IMR-90 (cell line): ENCODE measurements around the gene PHACTR3. TPM values are rescaled to one million over a fixed set of nuclear protein-coding genes. Genes with fewer than 3 reads are reported as not detected.

ENCODE experiments used
- ATAC-seq: fragments of 200-7000 bp; cut with Tn5 transposase; 2 replicates; pipeline ENCODE4 v1.9.1; 2020; ENCODE audit warnings: low read depth, mild to moderate bottlenecking, moderate library complexity
- BruUV-seq: library from RNA; stranded (reverse); fragments of 400-500 nt; replicated peaks from 2 replicates; lab custom pipeline; 2021; lab: Mats Ljungman, UMichigan
- CTCF ChIA-PET: fragments of 300-600 bp; formaldehyde crosslinking; extraction: SDS; loops from one replicate; lab custom pipeline; 2021; ENCODE audit warnings: antibody characterized with exemption; lab: Yijun Ruan, JAX
- POLR2A ChIA-PET: fragments of 300-600 bp; sonication (Branson Sonifier 250); formaldehyde crosslinking; loops from one replicate; lab custom pipeline; 2022; ENCODE audit warnings: antibody characterized with exemption; ENCODE audit not compliant: unreplicated experiment; lab: Charles Lee
- DNase-seq: peaks from one replicate; pipeline ENCODE4 v3.0.0; 2013
- H2AFZ ChIP-seq: replicated peaks from 2 replicates; pipeline ENCODE3; 2013; ENCODE audit warnings: low read length, mild to moderate bottlenecking; ENCODE audit not compliant: poor library complexity
- H2AK5ac ChIP-seq: 2 replicates; pipeline ENCODE4 v1.6.1; 2013; ENCODE audit warnings: low read depth, low read length, inconsistent platforms
- H2AK9ac ChIP-seq: replicated peaks from 2 replicates; pipeline ENCODE3; 2013; ENCODE audit warnings: mild to moderate bottlenecking, low read depth, low read length, moderate library complexity; ENCODE audit not compliant: poor library complexity
- H2BK120ac ChIP-seq: 2 replicates; pipeline ENCODE4 v1.6.1; 2013; ENCODE audit warnings: low read depth, low read length, inconsistent platforms
- H2BK15ac ChIP-seq: 3 replicates; pipeline ENCODE4 v1.6.1; 2013; ENCODE audit warnings: low read depth, low read length, inconsistent platforms
- H2BK20ac ChIP-seq: 2 replicates; pipeline ENCODE4 v1.6.1; 2013; ENCODE audit warnings: low read depth, mild to moderate bottlenecking, inconsistent platforms, low read length, moderate library complexity
- H2BK5ac ChIP-seq: 2 replicates; pipeline ENCODE4 v1.6.1; 2013; ENCODE audit warnings: mild to moderate bottlenecking, low read depth, low read length, inconsistent platforms; ENCODE audit not compliant: poor library complexity, severe bottlenecking
- H3K14ac ChIP-seq: replicated peaks from 2 replicates; pipeline ENCODE4 v1.6.1; 2013; ENCODE audit warnings: low read depth, low read length, inconsistent platforms
- H3K18ac ChIP-seq: 2 replicates; pipeline ENCODE4 v1.6.1; 2013; ENCODE audit warnings: low read depth, low read length, control low read depth
- H3K23ac ChIP-seq: 2 replicates; pipeline ENCODE4 v1.6.1; 2013; ENCODE audit warnings: low read depth, low read length, inconsistent platforms
- H3K27ac ChIP-seq: 2 replicates; pipeline ENCODE4 v1.5.1; 2013; ENCODE audit warnings: mild to moderate bottlenecking, control low read depth, low read length; ENCODE audit not compliant: insufficient read depth
- H3K27me3 ChIP-seq: 2 replicates; pipeline ENCODE4 v1.6.1; 2013; ENCODE audit warnings: low read length; ENCODE audit not compliant: control insufficient read depth, insufficient read depth
- H3K36me3 ChIP-seq: 2 replicates; pipeline ENCODE4 v1.6.1; 2013; ENCODE audit warnings: low read length, mixed read lengths; ENCODE audit not compliant: control insufficient read depth, insufficient read depth
- H3K4ac ChIP-seq: 2 replicates; pipeline ENCODE4 v1.6.1; 2013; ENCODE audit warnings: low read depth, low read length, inconsistent platforms
- H3K4me1 ChIP-seq: 2 replicates; pipeline ENCODE4 v1.6.1; 2013; ENCODE audit warnings: low read length, mixed read lengths; ENCODE audit not compliant: control insufficient read depth, insufficient read depth
- H3K4me2 ChIP-seq: 2 replicates; pipeline ENCODE4 v1.6.1; 2013; ENCODE audit warnings: low read depth, mild to moderate bottlenecking, control low read depth, low read length, moderate library complexity
- H3K4me3 ChIP-seq: 2 replicates; pipeline ENCODE4 v1.5.1; 2013; ENCODE audit warnings: low read depth, mild to moderate bottlenecking, control low read depth, low read length, moderate library complexity; ENCODE audit not compliant: insufficient read depth
- H3K56ac ChIP-seq: 2 replicates; pipeline ENCODE4 v1.6.1; 2013; ENCODE audit warnings: low read length, inconsistent platforms; ENCODE audit not compliant: insufficient read depth; ENCODE audit errors: extremely low read depth
- H3K79me1 ChIP-seq, 2 experiments: 2 replicates each; pipeline ENCODE4 v1.6.1; 2013; ENCODE audit warnings: low read length in 2 of 2, inconsistent platforms in 1 of 2, low read depth in 1 of 2
- H3K9ac ChIP-seq: 2 replicates; pipeline ENCODE4 v1.6.1; 2013; ENCODE audit warnings: low read depth, low read length, control low read depth
- H3K9me1 ChIP-seq: 2 replicates; pipeline ENCODE4 v1.6.1; 2013; ENCODE audit warnings: low read length, inconsistent platforms; ENCODE audit not compliant: insufficient read depth
- H3K9me3 ChIP-seq: 2 replicates; pipeline ENCODE4 v1.6.1; 2013; ENCODE audit warnings: low read length; ENCODE audit not compliant: control insufficient read depth, insufficient read depth
- H4K20me1 ChIP-seq: 2 replicates; pipeline ENCODE4 v1.6.1; 2013; ENCODE audit warnings: low read length, inconsistent platforms; ENCODE audit not compliant: insufficient read depth
- H4K5ac ChIP-seq: 2 replicates; pipeline ENCODE4 v1.6.1; 2013; ENCODE audit warnings: mild to moderate bottlenecking, low read depth, low read length, control low read depth
- H4K8ac ChIP-seq, 2 experiments: 2 replicates each; pipeline ENCODE4 v1.6.1; 2013; ENCODE audit warnings: low read depth in 2 of 2, low read length in 2 of 2, control low read depth in 1 of 2, inconsistent platforms in 1 of 2
- H4K91ac ChIP-seq: 2 replicates; pipeline ENCODE4 v1.6.1; 2013; ENCODE audit warnings: low read depth, low read length, inconsistent platforms; ENCODE audit not compliant: insufficient read depth
- CEBPB ChIP-seq: IDR thresholded peaks from 2 replicates; pipeline ENCODE4 v1.6.1; 2012; ENCODE audit warnings: low read depth, low read length, improper control_type of control experiment
- CHD1 ChIP-seq: IDR thresholded peaks from 2 replicates; pipeline ENCODE4 v1.6.1; 2012; ENCODE audit warnings: low read depth, low read length, improper control_type of control experiment
- CTCF ChIP-seq: conservative IDR thresholded peaks from 2 replicates; pipeline ENCODE4 v1.5.1; 2012; ENCODE audit warnings: mild to moderate bottlenecking, low read depth, low read length, improper control_type of control experiment
- FOS ChIP-seq: fragments of 150-350 bp; IDR thresholded peaks from 2 replicates; pipeline ENCODE4 v1.6.1; 2016; ENCODE audit warnings: low read depth, low read length
- MAFK ChIP-seq: IDR thresholded peaks from 2 replicates; pipeline ENCODE4 v1.6.1; 2012; ENCODE audit warnings: low read depth, low read length, improper control_type of control experiment
- MAZ ChIP-seq: IDR thresholded peaks from 2 replicates; pipeline ENCODE4 v1.6.1; 2012; ENCODE audit warnings: low read depth, mild to moderate bottlenecking, low read length, improper control_type of control experiment, moderate library complexity, borderline replicate concordance
- NFE2L2 ChIP-seq: fragments of 150-350 bp; IDR thresholded peaks from 2 replicates; pipeline ENCODE4 v1.6.1; 2016; ENCODE audit warnings: low read depth, mild to moderate bottlenecking, low read length
- RAD21 ChIP-seq: IDR thresholded peaks from 2 replicates; pipeline ENCODE4 v1.6.1; 2012; ENCODE audit warnings: low read length, improper control_type of control experiment
- SMC3 ChIP-seq: fragments of 150-350 bp; IDR thresholded peaks from 2 replicates; pipeline ENCODE4 v1.6.1; 2016; ENCODE audit warnings: low read depth, mild to moderate bottlenecking, antibody characterized with exemption, low read length, moderate library complexity
- WGBS, 2 experiments: methylation state at CpG; one replicate each; pipeline versions ENCODE4 v1.1.5 to v1.1.7; 2013; ENCODE audit warnings: missing lambda C conversion rate in 2 of 2; ENCODE audit not compliant: insufficient read length in 1 of 2; ENCODE audit errors: extremely low coverage in 2 of 2; 5-methylcytosine and 5-hydroxymethylcytosine counted together
- dilution Hi-C: fragments of 300-500 bp; cut with HindIII; formaldehyde crosslinking; loops from one replicate; pipeline ENCODE4 v1.14.3; 2018; ENCODE audit warnings: low sequenced_read_pairs; ENCODE audit not compliant: unreplicated experiment
- in situ Hi-C: fragments of 300-500 bp; cut with MboI; formaldehyde crosslinking; loops from 3 replicates; pipeline ENCODE4 v1.14.3; 2019; ENCODE audit warnings: low sequenced_read_pairs, inconsistent platforms, mixed read lengths
- intact Hi-C: fragments of 100-400 bp; cut with micrococcal nuclease; formaldehyde crosslinking; loops from 2 replicates; pipeline ENCODE4 v1.10.0; 2022
- polyA plus RNA-seq, 3 experiments: library from polyadenylated mRNA; depleted of rRNA; stranded (reverse); fragments of >200 nt; gene quantifications; 2 replicates each; pipeline ENCODE4 v1.2.3, GENCODE V29; 2012; ENCODE audit warnings: low replicate concordance in 1 of 3
- total RNA-seq: library from RNA; depleted of rRNA; stranded (reverse); fragments of >200 nt; gene quantifications from 2 replicates; pipeline ENCODE4 v1.2.3, GENCODE V29; 2012

The PHACTR3 gene
- total and polyA plus RNA-seq, 2 of the 4 experiments (the other 2 are of a cell fraction), result not detected

- H4K20me1 ChIP-seq, result no peaks in the 10 kb centered on the region
- in situ Hi-C loops (no loop called here), dilution Hi-C loops (no loop called here), intact Hi-C loops (no loop called here)
- no peak overlapping the region for H4K91ac ChIP-seq
- H3K9me3 ChIP-seq, result peaks cover 28% of the 10 kb centered on the region
- H3K4me1 ChIP-seq, result no peaks in the 10 kb centered on the region
- H3K14ac ChIP-seq, result no peak overlapping the region
- TF ChIP-seq CEBPB, result no peak
- TF ChIP-seq SMC3, result no peak
- no peak for TF ChIP-seq CHD1
- TF ChIP-seq MAFK, result no peak
- TF ChIP-seq CTCF, result no peak
- no peak for TF ChIP-seq RAD21
- TF ChIP-seq MAZ, result no peak
- no peak for TF ChIP-seq NFE2L2
- TF ChIP-seq FOS, result no peak
- ChIA-PET POLR2A (no interaction called here), CTCF (no interaction called here)
- H3K4me2 ChIP-seq, result no peak overlapping the region
- H2BK20ac ChIP-seq, result no peak overlapping the region
- no peak for DNase-seq
- no peak overlapping the region for H2BK15ac ChIP-seq
- H4K5ac ChIP-seq, result no peak overlapping the region
- no TSS peak for BruUV-seq
- no peak overlapping the region for H3K27ac ChIP-seq
- H3K36me3 ChIP-seq, result no peaks in the 10 kb centered on the region
- no peak overlapping the region for H2AK5ac ChIP-seq
- no peaks in the 10 kb centered on the region for H3K79me1 ChIP-seq
- no peak overlapping the region for H4K8ac ChIP-seq
- no peak overlapping the region for H3K9ac ChIP-seq
- no peak overlapping the region for H3K18ac ChIP-seq
- H2BK120ac ChIP-seq, result no peak overlapping the region
- no peak for ATAC-seq
- no peak overlapping the region for H3K4me3 ChIP-seq
- no peak overlapping the region for H3K4ac ChIP-seq
- H3K9me1 ChIP-seq, result no peaks in the 10 kb centered on the region
- 45% methylated on average over 4 of the region's 7 CpGs; no CpG with 5 or more reads in 1 of the 2 experiments for WGBS, 2 experiments
- no peak overlapping the region for H2BK5ac ChIP-seq
- no peak overlapping the region for H3K56ac ChIP-seq
- no peak overlapping the region for H2AFZ ChIP-seq
- H3K27me3 ChIP-seq, result no peaks in the 10 kb centered on the region
- no peak overlapping the region for H3K23ac ChIP-seq
- H2AK9ac ChIP-seq, result no peak overlapping the region
Observed at GRCh38 chr20:59688999-59689398, 84.7 kb downstream of the PHACTR3 start.
